Measurements from ENCODE around the gene ACTG2. TPM values are rescaled to one million over a fixed set of nuclear protein-coding genes. Genes with fewer than 3 reads are reported as not detected.
"Not testable (repeated sequence)": the region's sequence is repeated elsewhere in the genome, so short reads cannot be mapped to it uniquely, and the experiment has no call there.

The ACTG2 gene
- total RNA-seq, 1 donor from 2014 or later = 0.19 TPM

- Mint-ChIP-seq H3K4me1 (ENCODE audit: low read depth) (peaks cover 3% of the 10 kb centered on the region), H3K27me3 (no peaks in the 10 kb centered on the region), H3K9me3 (ENCODE audit: low read depth) (no peaks in the 10 kb centered on the region), H3K4me3 (ENCODE audit: low read depth) (no peak overlapping the region), H3K36me3 (ENCODE audit: insufficient read depth) (peaks cover 5% of the 10 kb centered on the region), H3K27ac (no peak overlapping the region)
- no peak for DNase-seq (ENCODE audit: low spot score, unreplicated experiment)
- TF ChIP-seq CTCF (IDR thresholded peaks at IDR 0.05; ENCODE audit: unreplicated experiment) = no peak
Measured at GRCh38 chr2:73939419-73939818, 46.6 kb downstream of the ACTG2 start.

GRCh38 chr2:73940066-73940465 is 47.3 kb downstream of the ACTG2 start:
- not testable (repeated sequence) for H3K4me1 Mint-ChIP-seq (ENCODE audit: low read depth)

GRCh38 chr2:73942664-73943063 is 49.9 kb downstream of the ACTG2 start:
- no peaks in the 10 kb centered on the region for H3K4me1 Mint-ChIP-seq (ENCODE audit: low read depth)
- no peaks in the 10 kb centered on the region for H3K9me3 Mint-ChIP-seq (ENCODE audit: low read depth)
- no peak for TF ChIP-seq CTCF (IDR thresholded peaks at IDR 0.05; ENCODE audit: unreplicated experiment)
- no peaks in the 10 kb centered on the region for H3K27me3 Mint-ChIP-seq
- H3K36me3 Mint-ChIP-seq (ENCODE audit: insufficient read depth) = peaks cover 4% of the 10 kb centered on the region
- no peak overlapping the region for H3K27ac Mint-ChIP-seq
- no peak for DNase-seq (ENCODE audit: low spot score, unreplicated experiment)
- no peak overlapping the region for H3K4me3 Mint-ChIP-seq (ENCODE audit: low read depth)

More at GRCh38 chr2:73940066-73940465, 47.3 kb downstream of the ACTG2 start:
- not testable (repeated sequence) for H3K36me3 Mint-ChIP-seq (ENCODE audit: insufficient read depth); H3K4me3 Mint-ChIP-seq (ENCODE audit: low read depth); H3K27ac Mint-ChIP-seq; H3K27me3 Mint-ChIP-seq; DNase-seq (ENCODE audit: low spot score, unreplicated experiment); H3K9me3 Mint-ChIP-seq (ENCODE audit: low read depth)

GRCh38 chr2:73944714-73945113 is 51.9 kb downstream of the ACTG2 start:
- Mint-ChIP-seq H3K27me3 (no peaks in the 10 kb centered on the region), H3K9me3 (ENCODE audit: low read depth) (no peaks in the 10 kb centered on the region), H3K36me3 (ENCODE audit: insufficient read depth) (peaks cover 8% of the 10 kb centered on the region), H3K4me3 (ENCODE audit: low read depth) (no peak overlapping the region), H3K4me1 (ENCODE audit: low read depth) (no peaks in the 10 kb centered on the region), H3K27ac (no peak overlapping the region)
- no peak for DNase-seq (ENCODE audit: low spot score, unreplicated experiment)
- TF ChIP-seq CTCF (IDR thresholded peaks at IDR 0.05; ENCODE audit: unreplicated experiment) = no peak

GRCh38 chr2:73946215-73946614 is 53.4 kb downstream of the ACTG2 start:
- Mint-ChIP-seq H3K9me3 (ENCODE audit: low read depth) (no peaks in the 10 kb centered on the region), H3K4me1 (ENCODE audit: low read depth) (peaks cover 5% of the 10 kb centered on the region), H3K27ac (no peak overlapping the region), H3K36me3 (ENCODE audit: insufficient read depth) (peaks cover 18% of the 10 kb centered on the region), H3K27me3 (no peaks in the 10 kb centered on the region), H3K4me3 (ENCODE audit: low read depth) (no peak overlapping the region)
- no peak for TF ChIP-seq CTCF (IDR thresholded peaks at IDR 0.05; ENCODE audit: unreplicated experiment)
- DNase-seq (ENCODE audit: low spot score, unreplicated experiment) = no peak

GRCh38 chr2:73946666-73947065 is 53.9 kb downstream of the ACTG2 start:
- DNase-seq (ENCODE audit: low spot score, unreplicated experiment) = no peak
- Mint-ChIP-seq H3K27ac (no peak overlapping the region), H3K4me3 (ENCODE audit: low read depth) (no peak overlapping the region), H3K27me3 (no peaks in the 10 kb centered on the region), H3K9me3 (ENCODE audit: low read depth) (no peaks in the 10 kb centered on the region), H3K4me1 (ENCODE audit: low read depth) (peaks cover 5% of the 10 kb centered on the region), H3K36me3 (ENCODE audit: insufficient read depth) (peaks cover 21% of the 10 kb centered on the region)
- TF ChIP-seq CTCF (IDR thresholded peaks at IDR 0.05; ENCODE audit: unreplicated experiment) = no peak
